HG03095 (cell line): ENCODE data around the gene FAM81B.
"Not testable (repeated sequence)": the region's sequence is repeated elsewhere in the genome, so short reads cannot be mapped to it uniquely, and the experiment has no call there.

Experiments
- ATAC-seq: cut with Tn5 transposase; IDR thresholded peaks from one replicate; pipeline ENCODE4 v1.9.1; 2021; ENCODE audit warnings: moderate library complexity; ENCODE audit not compliant: unreplicated experiment

FAM81B gene, protein sequence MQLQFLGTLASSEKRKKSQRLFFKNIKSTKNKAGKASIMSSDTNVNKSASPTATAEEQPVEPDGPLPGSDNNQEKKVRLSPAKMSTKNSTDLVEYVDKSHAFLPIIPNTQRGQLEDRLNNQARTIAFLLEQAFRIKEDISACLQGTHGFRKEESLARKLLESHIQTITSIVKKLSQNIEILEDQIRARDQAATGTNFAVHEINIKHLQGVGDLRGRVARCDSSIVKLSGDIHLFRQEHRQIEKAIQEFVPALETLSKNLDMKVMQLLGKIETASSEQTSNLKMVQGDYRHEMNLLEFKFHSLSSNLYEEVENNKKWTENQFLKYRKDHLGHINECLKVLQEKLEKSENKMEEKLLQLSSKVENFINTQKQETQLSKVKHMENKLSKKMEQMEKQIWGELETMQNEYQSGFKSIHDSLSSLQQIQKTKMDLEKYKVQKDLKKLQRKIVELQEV

GRCh38 chr5:95390812-95391492 lies at the start of gene FAM81B:
FAM81B (plus strand) TSS chr5:95391366; CDS start chr5:95391390, 24 bp downstream.
- no peak for ATAC-seq

GRCh38 chr5:95341444-95341843 lies 49.7 kb upstream of the FAM81B start:
- ATAC-seq: not testable (repeated sequence)

- ATAC-seq: no peak
Observed at GRCh38 chr5:95347506-95348120, 43.6 kb upstream of the FAM81B start.

DNA sequence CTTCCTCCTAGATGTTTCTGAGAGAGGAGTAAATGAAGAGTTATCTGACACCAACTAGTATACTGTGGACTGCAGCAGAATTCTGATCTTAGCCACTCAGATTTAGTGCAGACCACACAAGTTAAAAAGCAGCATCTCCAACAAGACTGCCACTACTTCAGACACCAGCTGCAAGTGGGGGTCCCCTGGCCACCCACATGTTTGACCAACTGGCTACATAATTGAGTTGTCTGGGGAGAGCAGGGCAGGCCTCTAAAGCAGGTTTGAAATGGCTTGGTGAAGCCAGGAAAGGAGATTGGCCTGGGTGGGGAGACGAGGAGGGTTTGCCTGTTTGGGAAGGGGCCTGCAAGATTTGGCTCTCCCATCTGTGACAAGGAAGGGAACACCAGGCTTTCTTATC lies 40.5 kb upstream of the FAM81B start:
- no peak for ATAC-seq

- ATAC-seq: no peak
Observed at GRCh38 chr5:95352691-95353090, 38.5 kb upstream of the FAM81B start.

DNA sequence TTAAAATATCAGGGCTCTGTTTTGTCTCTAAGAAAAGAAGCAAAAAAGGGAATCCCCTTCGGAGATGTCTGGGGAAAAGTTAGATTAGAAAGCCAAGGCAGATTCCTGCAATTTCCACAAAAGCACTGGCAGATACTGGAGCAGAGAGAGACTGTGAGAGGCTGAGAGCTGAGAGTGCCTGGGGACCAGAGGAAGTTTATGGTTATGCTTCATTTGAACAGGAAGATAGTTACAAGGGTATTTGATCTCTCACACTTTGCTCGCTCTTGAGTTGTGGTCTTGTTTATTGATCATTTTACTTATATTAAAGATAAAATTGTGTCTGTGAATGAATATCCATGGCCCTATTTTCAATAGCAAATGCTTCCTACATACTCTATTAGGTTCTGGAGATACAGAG lies 32.8 kb upstream of the FAM81B start:
- no peak for ATAC-seq

DNA sequence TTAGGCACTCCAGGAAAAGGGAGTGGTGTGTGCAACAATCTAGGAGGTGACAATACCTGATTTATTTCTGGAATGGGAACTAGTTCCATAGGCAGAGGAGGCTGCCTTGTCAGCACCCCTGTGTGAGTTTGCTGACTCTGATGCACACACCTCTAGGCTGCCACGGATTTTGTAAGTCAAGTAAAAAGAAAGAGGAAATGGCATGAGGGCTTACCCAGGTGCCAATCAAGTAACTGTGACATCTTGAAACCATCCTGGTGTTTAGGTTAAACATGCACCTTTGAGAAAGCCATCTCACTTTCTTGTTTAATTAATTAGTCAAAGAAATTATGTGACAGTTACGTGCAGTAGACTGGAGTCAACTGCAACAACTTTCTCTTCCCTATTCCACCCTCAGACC lies 32.3 kb upstream of the FAM81B start:
- no peak for ATAC-seq

GRCh38 chr5:95360667-95361066 lies 30.5 kb upstream of the FAM81B start:
- ATAC-seq: not testable (repeated sequence)

GRCh38 chr5:95365302-95366095 lies 25.7 kb upstream of the FAM81B start:
- no peak for ATAC-seq

DNA sequence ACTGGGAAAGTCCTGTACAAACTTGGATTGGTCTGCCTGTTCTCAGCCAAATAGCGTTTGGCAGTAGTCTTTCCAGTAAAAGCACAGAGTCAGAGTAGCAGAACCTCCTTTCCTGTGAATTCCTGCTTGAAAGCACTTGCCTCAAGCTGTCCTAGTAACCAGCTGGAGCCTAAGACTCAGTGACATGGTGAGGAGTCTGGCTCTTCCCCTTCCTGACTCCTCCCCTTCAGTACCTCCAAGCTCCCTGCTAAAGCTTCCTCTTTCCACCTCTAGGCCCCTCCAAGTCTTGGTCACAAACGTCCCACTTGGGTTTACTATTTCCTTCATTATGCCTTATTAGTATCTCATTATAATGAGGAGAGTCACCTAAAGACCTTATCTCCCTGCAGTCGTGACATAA lies 21.4 kb upstream of the FAM81B start:
- ATAC-seq: no peak

GRCh38 chr5:95374061-95374460 lies 17.1 kb upstream of the FAM81B start:
- ATAC-seq: no peak

DNA sequence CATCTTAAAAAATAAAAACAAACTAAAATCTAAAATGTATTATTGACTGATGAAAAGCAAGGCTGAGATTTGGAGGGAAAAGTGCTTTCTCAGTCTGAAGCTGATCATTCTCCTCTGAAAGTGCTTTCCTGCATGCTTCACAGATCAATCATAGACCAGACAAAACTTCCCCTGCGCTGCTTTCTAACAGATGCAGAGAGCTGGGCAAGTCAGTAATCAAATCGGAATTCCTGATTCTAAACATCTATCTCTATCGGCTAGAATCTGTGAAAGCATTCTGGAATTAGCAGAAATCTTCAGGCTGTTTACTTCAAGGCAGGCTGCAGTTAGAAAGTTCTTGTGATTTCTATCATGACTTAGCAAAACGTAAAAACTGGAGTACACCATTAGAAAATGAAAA lies 15.6 kb upstream of the FAM81B start:
- no peak for ATAC-seq

DNA sequence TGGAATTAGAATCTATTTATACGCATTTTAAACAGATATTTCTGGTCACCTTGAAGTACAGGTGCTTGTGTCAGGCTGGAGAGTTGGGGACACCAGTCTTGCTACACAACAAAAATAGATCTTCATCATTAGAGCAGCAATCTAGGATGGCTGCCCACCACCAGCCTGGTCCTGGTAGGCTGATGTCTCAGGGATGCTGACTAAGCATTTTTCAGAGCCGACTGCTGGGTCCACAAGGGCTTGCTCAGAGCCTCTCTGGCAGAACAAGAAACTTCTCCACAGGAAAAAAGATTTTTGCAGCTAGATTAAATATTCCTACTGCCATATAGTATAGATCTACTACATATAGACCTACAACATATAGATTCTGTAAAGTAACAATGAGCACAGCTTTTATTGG lies 12.0 kb upstream of the FAM81B start:
- ATAC-seq: no peak

GRCh38 chr5:95380103-95380628 lies 11.0 kb upstream of the FAM81B start:
- ATAC-seq: no peak

DNA sequence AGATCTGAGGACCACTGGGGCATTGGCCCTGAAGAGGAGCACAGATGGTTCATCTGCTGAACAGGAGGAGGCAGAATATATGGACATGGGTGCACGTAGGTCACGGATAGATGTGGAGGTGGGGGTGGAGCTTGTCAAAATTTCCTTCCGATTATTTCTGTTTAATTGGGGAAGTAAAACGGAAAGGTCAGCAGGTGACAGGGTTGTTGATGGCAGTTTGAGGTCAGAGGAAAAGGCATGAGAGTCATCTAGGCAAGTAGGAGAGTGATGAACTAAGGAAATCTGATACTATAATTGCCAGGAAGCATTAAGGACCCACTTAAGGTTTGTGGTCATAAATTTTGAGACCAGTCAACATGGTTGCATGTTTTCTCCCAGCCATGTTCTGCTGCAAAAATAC lies 8.4 kb upstream of the FAM81B start:
- ATAC-seq: no peak

DNA sequence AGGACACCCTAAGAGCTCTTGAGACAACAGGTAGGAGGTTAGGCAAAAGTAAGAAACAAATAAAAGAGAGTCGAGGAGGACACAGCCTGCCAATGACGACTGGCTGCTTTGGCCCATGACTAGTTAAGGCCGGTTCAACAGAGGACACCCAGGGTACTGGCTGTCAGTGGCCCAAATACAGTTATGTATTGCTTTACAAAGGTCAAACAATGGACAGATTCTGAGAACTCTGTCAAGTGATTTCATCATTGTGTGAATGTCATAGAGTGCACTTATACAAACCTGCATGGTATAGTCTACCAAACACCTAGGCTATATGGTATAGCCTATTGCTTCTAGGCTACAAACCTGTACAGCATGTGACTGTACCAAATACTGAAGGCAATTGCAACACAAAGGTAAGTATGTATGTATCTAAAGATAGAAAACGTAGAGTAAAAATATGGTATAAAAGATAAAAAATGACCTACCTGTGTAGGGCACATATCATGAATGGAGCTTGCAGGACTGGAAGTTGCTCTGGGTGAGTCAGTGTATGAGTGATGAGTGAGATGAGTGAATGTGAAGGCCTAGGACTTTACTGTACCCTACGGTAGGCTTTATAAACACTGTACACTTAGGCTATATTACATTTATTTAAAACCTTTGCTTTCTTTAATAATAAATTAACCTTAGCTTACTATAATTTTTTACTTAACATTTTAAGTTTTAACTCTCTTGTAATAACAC lies 6.5 kb upstream of the FAM81B start:
- no peak for ATAC-seq

DNA sequence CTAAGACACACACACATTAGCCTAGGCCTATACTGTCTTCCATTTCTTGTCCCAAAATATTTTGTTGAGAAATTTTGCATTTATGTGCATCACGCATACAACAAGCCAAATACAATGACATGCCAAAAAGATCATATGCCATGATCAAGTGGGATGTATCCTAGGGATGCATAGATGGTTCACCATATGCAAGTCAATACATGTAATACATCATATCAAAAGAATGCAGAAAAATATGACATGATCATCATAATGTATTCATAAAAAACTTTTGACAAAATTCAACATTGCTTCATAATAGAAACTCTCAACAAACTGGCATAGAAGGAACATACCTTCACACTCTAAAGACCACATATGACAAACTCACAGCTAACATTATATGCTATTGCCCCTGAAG lies 5.8 kb upstream of the FAM81B start:
- ATAC-seq: no peak

DNA sequence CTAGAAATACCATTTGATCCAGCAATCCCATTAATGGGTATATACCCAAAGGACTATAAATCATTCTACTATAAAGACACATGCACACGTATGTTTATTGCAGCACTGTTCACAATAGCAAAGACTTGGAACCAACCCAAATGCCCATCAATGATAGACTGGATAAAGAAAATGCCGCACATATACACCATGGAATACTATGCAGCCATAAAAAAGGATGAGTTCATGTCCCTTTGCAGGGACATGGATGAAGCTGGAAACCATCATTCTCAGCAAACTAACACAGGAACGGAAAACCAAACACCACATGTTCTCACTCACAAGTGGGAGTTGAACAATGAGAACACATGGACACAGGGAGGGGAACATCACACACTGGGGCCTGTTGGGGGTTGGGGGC lies 799 bp downstream of the FAM81B start:
- not testable (repeated sequence) for ATAC-seq

- ATAC-seq: no peak
Observed at GRCh38 chr5:95392593-95393182, 1.5 kb downstream of the FAM81B start.

DNA sequence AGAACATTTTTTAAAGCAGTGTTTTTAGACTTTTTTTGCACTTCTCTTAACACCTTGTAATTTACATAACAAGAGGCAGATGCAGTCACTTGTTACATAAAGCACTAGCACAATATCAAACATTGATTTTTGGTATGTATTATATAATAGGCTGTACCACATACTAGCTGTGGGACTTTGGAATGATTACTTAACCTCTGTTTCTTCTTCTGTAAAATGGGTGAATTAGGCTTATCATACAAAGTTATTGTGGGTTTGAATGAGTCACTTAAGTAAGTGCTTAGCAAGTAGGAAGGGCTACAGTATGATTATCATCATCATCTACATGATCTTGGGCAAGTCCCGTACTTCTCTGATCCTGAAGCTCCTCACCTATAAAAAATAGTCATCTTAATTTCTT lies 2.1 kb downstream of the FAM81B start:
- no peak for ATAC-seq
